Neural cell (in vitro differentiated cells): Measurements from ENCODE around the gene GGT6. TPM values are rescaled to one million over a fixed set of nuclear protein-coding genes. Genes with fewer than 3 reads are reported as not detected.

Source experiments
- H2AFZ ChIP-seq: fragments of 200-600, 300-800 bp; sonication (generic), shearing (Covaris generic); 2 replicates; pipeline ENCODE4 v1.6.0; 2014; ENCODE audit warnings: low read depth, mild to moderate bottlenecking, antibody characterized with exemption, low read length, moderate library complexity
- H3F3A ChIP-seq: fragments of 200-600 bp; shearing (Covaris generic); 2 replicates; pipeline ENCODE4 v1.6.1; 2016; ENCODE audit warnings: mild to moderate bottlenecking, moderate library complexity, mixed read lengths, antibody characterized with exemption, low read length; ENCODE audit not compliant: insufficient read depth, poor library complexity, severe bottlenecking
- H3K27ac ChIP-seq: fragments of 200-600, 300-800 bp; sonication (generic), shearing (Covaris generic); 2 replicates; pipeline ENCODE4 v1.5.1; 2014; ENCODE audit warnings: mild to moderate bottlenecking, low read length, moderate library complexity
- H3K27me3 ChIP-seq: fragments of 300-800, 200-600 bp; sonication (generic), shearing (Covaris generic); 2 replicates; pipeline ENCODE4 v1.6.0; 2014; ENCODE audit warnings: mild to moderate bottlenecking, low read depth, low read length, moderate library complexity; ENCODE audit not compliant: insufficient read depth
- H3K36me3 ChIP-seq: fragments of 300-800, 200-600 bp; sonication (generic), shearing (Covaris generic); 2 replicates; pipeline ENCODE4 v1.5.1; 2014; ENCODE audit warnings: mild to moderate bottlenecking, antibody characterized with exemption, low read length, moderate library complexity; ENCODE audit not compliant: insufficient read depth
- H3K4me2 ChIP-seq: fragments of 300-800, 200-600 bp; sonication (generic), shearing (Covaris generic); 2 replicates; pipeline ENCODE4 v1.6.0; 2014; ENCODE audit warnings: mild to moderate bottlenecking, low read length
- H3K4me3 ChIP-seq: fragments of 300-800, 200-600 bp; sonication (generic), shearing (Covaris generic); 2 replicates; pipeline ENCODE4 v1.5.1; 2014; ENCODE audit warnings: mild to moderate bottlenecking, low read length, moderate library complexity
- H3K79me2 ChIP-seq: fragments of 200-600 bp; shearing (Covaris generic); replicated peaks from 2 replicates; pipeline ENCODE4 v1.6.0; 2014; ENCODE audit warnings: mild to moderate bottlenecking, low read length, moderate library complexity; ENCODE audit not compliant: insufficient read depth
- H3K9ac ChIP-seq: fragments of 300-800, 200-600 bp; sonication (generic), shearing (Covaris generic); 2 replicates; pipeline ENCODE4 v1.6.1; 2016; ENCODE audit warnings: mild to moderate bottlenecking, low read length, mixed read lengths
- H3K9me2 ChIP-seq: fragments of 200-600 bp; shearing (Covaris generic); 2 replicates; pipeline ENCODE4 v1.6.1; 2016; ENCODE audit warnings: mild to moderate bottlenecking, low read length, mixed read lengths; ENCODE audit not compliant: insufficient read depth
- H3K9me3 ChIP-seq: fragments of 200-600, 300-800 bp; sonication (generic), shearing (Covaris generic); 2 replicates; pipeline ENCODE4 v1.6.1; 2016; ENCODE audit warnings: mild to moderate bottlenecking, mixed run types, low read length, moderate library complexity, mixed read lengths
- H4K20me1 ChIP-seq: fragments of 200-600 bp; shearing (Covaris generic); 2 replicates; pipeline ENCODE4 v1.6.1; 2016; ENCODE audit warnings: mild to moderate bottlenecking, mixed run types; ENCODE audit not compliant: insufficient read depth
- EP300 ChIP-seq: fragments of 450-650 bp; conservative IDR thresholded peaks from 2 replicates; pipeline ENCODE4 v1.6.1; 2014; ENCODE audit warnings: antibody characterized with exemption, mild to moderate bottlenecking, moderate library complexity; ENCODE audit not compliant: poor library complexity, severe bottlenecking
- EZH2 ChIP-seq: fragments of 200-600, 300-800 bp; shearing (Covaris generic), sonication (generic); IDR thresholded peaks from 2 replicates; pipeline ENCODE4 v1.6.1; 2014; ENCODE audit warnings: antibody characterized with exemption, low read length, borderline replicate concordance, mild to moderate bottlenecking; ENCODE audit not compliant: insufficient read depth, poor library complexity, severe bottlenecking
- MXI1 ChIP-seq: fragments of 450-650 bp; conservative IDR thresholded peaks from 2 replicates; pipeline ENCODE4 v1.6.1; 2014; ENCODE audit warnings: antibody characterized with exemption, mild to moderate bottlenecking; ENCODE audit not compliant: poor library complexity, severe bottlenecking
- POLR2AphosphoS5 ChIP-seq: IDR thresholded peaks from 2 replicates; pipeline ENCODE4 v1.6.1; 2012
- RAD21 ChIP-seq: fragments of 450-650 bp; conservative IDR thresholded peaks from 2 replicates; pipeline ENCODE4 v1.6.1; 2014; ENCODE audit warnings: antibody characterized with exemption, mild to moderate bottlenecking, moderate library complexity
- SMC3 ChIP-seq: fragments of 450-650 bp; conservative IDR thresholded peaks from 2 replicates; pipeline ENCODE4 v1.6.1; 2014; ENCODE audit warnings: antibody characterized with exemption, mild to moderate bottlenecking, moderate library complexity; ENCODE audit not compliant: poor library complexity
- TAF1 ChIP-seq: IDR thresholded peaks from 2 replicates; pipeline ENCODE4 v1.6.1; 2012; ENCODE audit warnings: low read depth
- polyA plus RNA-seq: library from polyadenylated mRNA; depleted of rRNA; stranded (reverse); fragments of >200 nt; gene quantifications from 2 replicates; pipeline ENCODE4 v1.2.3, GENCODE V29; 2014
- TF ChIP-seq, protein P1 (sequence below): fragments of 450-650 bp; IDR thresholded peaks from 2 replicates; pipeline ENCODE4 v1.5.1; 2014; ENCODE audit warnings: antibody characterized with exemption, mild to moderate bottlenecking, moderate library complexity; ENCODE audit not compliant: poor library complexity, severe bottlenecking
- TF ChIP-seq, protein P2 (sequence below): IDR thresholded peaks from 2 replicates; pipeline ENCODE4 v1.6.1; 2012; ENCODE audit warnings: borderline replicate concordance

The GGT6 gene
- polyA plus RNA-seq, 1 donor from 2014 or later, result not detected

DNA sequence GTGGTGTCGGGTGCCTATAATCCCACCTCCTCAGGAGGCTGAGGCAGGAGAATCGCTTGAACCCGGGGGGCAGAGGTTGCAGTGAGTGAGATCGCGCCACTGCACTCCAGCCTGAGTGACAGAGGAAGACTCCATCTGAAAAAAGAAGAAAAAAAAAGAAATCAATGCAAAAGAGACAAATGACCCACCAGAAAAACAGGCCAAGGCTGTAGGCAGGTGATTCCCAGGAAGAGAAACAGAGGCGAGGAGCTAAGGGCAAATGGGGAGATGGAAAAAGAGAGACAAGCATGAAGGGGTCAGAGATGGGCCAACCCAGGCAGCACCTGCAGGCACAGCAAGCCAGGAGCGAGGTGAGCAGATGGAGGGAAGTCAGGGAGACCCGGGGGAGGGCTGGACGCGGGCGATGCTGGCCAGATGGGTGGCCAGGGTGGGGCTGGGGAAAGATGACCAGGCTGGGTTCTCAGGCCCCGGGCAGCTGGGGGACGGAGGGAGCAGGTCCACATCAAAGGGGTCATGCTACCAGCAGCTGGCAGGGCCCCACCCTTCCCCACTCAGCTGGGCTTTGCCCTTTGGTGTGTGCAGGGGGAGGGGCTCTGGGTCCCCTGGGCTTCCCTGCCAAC is 30.7 kb downstream of the GGT6 start:
- Histone ChIP-seq H3F3A (no peaks in the 10 kb centered on the region), H3K36me3 (no peaks in the 10 kb centered on the region), H3K79me2 (no peaks in the 10 kb centered on the region), H3K27me3 (no peaks in the 10 kb centered on the region), H3K9ac (no peak overlapping the region), H3K27ac (no peak overlapping the region), H3K4me3 (no peak overlapping the region), H3K4me2 (no peak overlapping the region), H3K9me3 (no peaks in the 10 kb centered on the region), H4K20me1 (no peaks in the 10 kb centered on the region), H3K9me2 (no peaks in the 10 kb centered on the region), H2AFZ (no peak overlapping the region)
- no peak for TF ChIP-seq RAD21
- no peak for TF ChIP-seq TAF1

DNA sequence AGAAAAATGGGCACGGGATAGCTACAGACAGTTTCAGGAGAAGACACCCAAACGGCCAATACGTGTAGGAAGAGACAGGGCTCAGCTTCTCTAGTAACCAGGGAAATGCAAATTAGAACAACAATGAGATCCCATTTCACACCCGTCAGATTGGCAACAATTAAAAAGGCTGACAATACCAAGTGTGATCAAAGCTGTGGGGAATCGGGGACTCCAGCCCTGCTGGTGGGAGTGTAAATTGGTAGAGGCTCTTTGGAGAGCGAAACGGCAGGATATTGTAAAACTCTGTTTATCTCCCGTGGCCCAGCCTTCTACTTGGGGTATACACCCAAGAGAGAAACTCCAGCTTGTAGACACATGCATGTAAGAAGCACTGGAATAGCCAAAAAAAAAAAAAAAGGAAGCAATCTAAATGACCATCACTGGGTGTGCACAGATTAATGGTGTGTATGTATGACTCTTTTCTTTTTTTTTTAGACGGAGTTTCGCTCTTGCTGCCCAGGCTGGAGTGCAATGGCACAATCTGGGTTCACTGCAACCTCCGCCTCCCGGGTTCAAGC is 32.7 kb downstream of the GGT6 start:
- no peaks in the 10 kb centered on the region for H3K27me3 ChIP-seq
- H4K20me1 ChIP-seq, result no peaks in the 10 kb centered on the region
- no peaks in the 10 kb centered on the region for H3K9me2 ChIP-seq
- no peak overlapping the region for H3K4me2 ChIP-seq
- no peaks in the 10 kb centered on the region for H3K79me2 ChIP-seq
- no peaks in the 10 kb centered on the region for H3F3A ChIP-seq
- no peak overlapping the region for H2AFZ ChIP-seq
- no peaks in the 10 kb centered on the region for H3K36me3 ChIP-seq
- H3K4me3 ChIP-seq, result no peak overlapping the region
- H3K9ac ChIP-seq, result no peak overlapping the region
- no peak overlapping the region for H3K27ac ChIP-seq
- TF ChIP-seq RAD21, result no peak
- no peak for TF ChIP-seq MXI1
- no peak for TF ChIP-seq SMC3
- TF ChIP-seq EZH2, result no peak
- TF ChIP-seq EP300, result no peak
- TF ChIP-seq, protein P1, sequence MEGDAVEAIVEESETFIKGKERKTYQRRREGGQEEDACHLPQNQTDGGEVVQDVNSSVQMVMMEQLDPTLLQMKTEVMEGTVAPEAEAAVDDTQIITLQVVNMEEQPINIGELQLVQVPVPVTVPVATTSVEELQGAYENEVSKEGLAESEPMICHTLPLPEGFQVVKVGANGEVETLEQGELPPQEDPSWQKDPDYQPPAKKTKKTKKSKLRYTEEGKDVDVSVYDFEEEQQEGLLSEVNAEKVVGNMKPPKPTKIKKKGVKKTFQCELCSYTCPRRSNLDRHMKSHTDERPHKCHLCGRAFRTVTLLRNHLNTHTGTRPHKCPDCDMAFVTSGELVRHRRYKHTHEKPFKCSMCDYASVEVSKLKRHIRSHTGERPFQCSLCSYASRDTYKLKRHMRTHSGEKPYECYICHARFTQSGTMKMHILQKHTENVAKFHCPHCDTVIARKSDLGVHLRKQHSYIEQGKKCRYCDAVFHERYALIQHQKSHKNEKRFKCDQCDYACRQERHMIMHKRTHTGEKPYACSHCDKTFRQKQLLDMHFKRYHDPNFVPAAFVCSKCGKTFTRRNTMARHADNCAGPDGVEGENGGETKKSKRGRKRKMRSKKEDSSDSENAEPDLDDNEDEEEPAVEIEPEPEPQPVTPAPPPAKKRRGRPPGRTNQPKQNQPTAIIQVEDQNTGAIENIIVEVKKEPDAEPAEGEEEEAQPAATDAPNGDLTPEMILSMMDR, result no peak
- TF ChIP-seq, protein P2, sequence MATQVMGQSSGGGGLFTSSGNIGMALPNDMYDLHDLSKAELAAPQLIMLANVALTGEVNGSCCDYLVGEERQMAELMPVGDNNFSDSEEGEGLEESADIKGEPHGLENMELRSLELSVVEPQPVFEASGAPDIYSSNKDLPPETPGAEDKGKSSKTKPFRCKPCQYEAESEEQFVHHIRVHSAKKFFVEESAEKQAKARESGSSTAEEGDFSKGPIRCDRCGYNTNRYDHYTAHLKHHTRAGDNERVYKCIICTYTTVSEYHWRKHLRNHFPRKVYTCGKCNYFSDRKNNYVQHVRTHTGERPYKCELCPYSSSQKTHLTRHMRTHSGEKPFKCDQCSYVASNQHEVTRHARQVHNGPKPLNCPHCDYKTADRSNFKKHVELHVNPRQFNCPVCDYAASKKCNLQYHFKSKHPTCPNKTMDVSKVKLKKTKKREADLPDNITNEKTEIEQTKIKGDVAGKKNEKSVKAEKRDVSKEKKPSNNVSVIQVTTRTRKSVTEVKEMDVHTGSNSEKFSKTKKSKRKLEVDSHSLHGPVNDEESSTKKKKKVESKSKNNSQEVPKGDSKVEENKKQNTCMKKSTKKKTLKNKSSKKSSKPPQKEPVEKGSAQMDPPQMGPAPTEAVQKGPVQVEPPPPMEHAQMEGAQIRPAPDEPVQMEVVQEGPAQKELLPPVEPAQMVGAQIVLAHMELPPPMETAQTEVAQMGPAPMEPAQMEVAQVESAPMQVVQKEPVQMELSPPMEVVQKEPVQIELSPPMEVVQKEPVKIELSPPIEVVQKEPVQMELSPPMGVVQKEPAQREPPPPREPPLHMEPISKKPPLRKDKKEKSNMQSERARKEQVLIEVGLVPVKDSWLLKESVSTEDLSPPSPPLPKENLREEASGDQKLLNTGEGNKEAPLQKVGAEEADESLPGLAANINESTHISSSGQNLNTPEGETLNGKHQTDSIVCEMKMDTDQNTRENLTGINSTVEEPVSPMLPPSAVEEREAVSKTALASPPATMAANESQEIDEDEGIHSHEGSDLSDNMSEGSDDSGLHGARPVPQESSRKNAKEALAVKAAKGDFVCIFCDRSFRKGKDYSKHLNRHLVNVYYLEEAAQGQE, result no peak
- no peak for TF ChIP-seq POLR2AphosphoS5
- no peak for TF ChIP-seq TAF1
- H3K9me3 ChIP-seq, result no peaks in the 10 kb centered on the region
